HepG2 (cell line): ENCODE results near the gene KAT7. TPM values are rescaled to one million over a fixed set of nuclear protein-coding genes. Genes with fewer than 3 reads are reported as not detected.

Source experiments
- ATAC-seq: fragments of 200-7000 bp; cut with Tn5 transposase; 3 replicates; pipeline ENCODE4 v1.9.1; 2020; ENCODE audit warnings: mild to moderate bottlenecking, moderate library complexity
- BruUV-seq: library from RNA; stranded (reverse); fragments of 400-500 nt; replicated peaks from 2 replicates; lab custom pipeline; 2021; lab: Mats Ljungman, UMichigan
- CTCF ChIA-PET: fragments of 300-600 bp; formaldehyde crosslinking; extraction: SDS; loops from one replicate; lab custom pipeline; 2021; ENCODE audit warnings: low total read pairs, inconsistent platforms, low intra/inter-chr PET ratio; lab: Yijun Ruan, JAX
- POLR2A ChIA-PET: fragments of 350-600 bp; sonication (Branson Sonifier 250); formaldehyde crosslinking; loops from one replicate; lab custom pipeline; 2020; ENCODE audit warnings: antibody characterized with exemption, inconsistent platforms; lab: Yijun Ruan, JAX
- DNase-seq: peaks from one replicate; pipeline ENCODE4 v3.0.0-alpha.2; 2015; ENCODE audit warnings: low spot score
- FAIRE-seq: peaks from 3 replicates; lab custom pipeline; 2011; peaks lifted over from hg19 to GRCh38; lab: Jason Lieb, UNC
- H2AFZ ChIP-seq: one replicate; pipeline ENCODE4 v1.6.1; 2011; ENCODE audit warnings: low read length, inconsistent platforms
- H3K27ac ChIP-seq: fragments of 300-600 bp; 3 replicates; pipeline ENCODE4 v1.8.0; 2011; ENCODE audit warnings: mixed run types, mild to moderate bottlenecking, mixed read lengths, low read length, inconsistent platforms; ENCODE audit not compliant: insufficient read depth; ENCODE audit errors: extremely low read length
- H3K27me3 ChIP-seq, 2 experiments: fragments of 200-600 bp in 1 of 2; 2 replicates in 1 of 2; 3 replicates in 1 of 2; pipeline versions ENCODE4 v1.6.0 to v1.8.0; 2011; ENCODE audit warnings: low read length in 2 of 2, mild to moderate bottlenecking in 2 of 2, moderate library complexity in 2 of 2, inconsistent platforms in 1 of 2; ENCODE audit not compliant: insufficient read depth in 2 of 2, control insufficient read depth in 1 of 2
- H3K36me3 ChIP-seq, 2 experiments: fragments of 200-600 bp in 1 of 2; replicated peaks in 1 of 2; 2 replicates in 1 of 2; 3 replicates in 1 of 2; pipeline versions ENCODE4 v1.5.1 to v1.8.0; 2011; ENCODE audit warnings: low read length in 2 of 2, inconsistent platforms in 1 of 2; ENCODE audit not compliant: insufficient read depth in 2 of 2, control insufficient read depth in 1 of 2
- H3K4me1 ChIP-seq: 2 replicates; pipeline ENCODE4 v1.5.1; 2012; ENCODE audit warnings: low read length, inconsistent platforms; ENCODE audit not compliant: insufficient read depth
- H3K4me2 ChIP-seq: 2 replicates; pipeline ENCODE4 v1.6.0; 2011; ENCODE audit warnings: low read depth, low read length, inconsistent platforms
- H3K4me3 ChIP-seq, 3 experiments: fragments of 200-600 bp in 1 of 3; sonication (generic), shearing (Covaris generic) in 1 of 3; replicated peaks in 1 of 3; 2 replicates each; pipeline ENCODE4 v1.5.1; 2011 to 2016; ENCODE audit warnings: low read length in 3 of 3, inconsistent platforms in 2 of 3, low read depth in 2 of 3, mild to moderate bottlenecking in 2 of 3, control low read depth in 1 of 3, mixed read lengths in 1 of 3; ENCODE audit not compliant: insufficient read depth in 1 of 3
- H3K79me2 ChIP-seq: one replicate; pipeline ENCODE4 v1.6.1; 2011; ENCODE audit warnings: low read length, inconsistent platforms; ENCODE audit not compliant: insufficient read depth
- H3K9ac ChIP-seq: 2 replicates; pipeline ENCODE4 v1.6.0; 2011; ENCODE audit warnings: mild to moderate bottlenecking, low read depth, low read length, inconsistent platforms; ENCODE audit not compliant: insufficient read depth
- H3K9me3 ChIP-seq: 2 replicates; pipeline ENCODE4 v1.5.1; 2012; ENCODE audit warnings: mild to moderate bottlenecking, low read length
- H4K20me1 ChIP-seq: 2 replicates; pipeline ENCODE4 v1.6.0; 2011; ENCODE audit warnings: inconsistent platforms, mild to moderate bottlenecking, low read length, moderate library complexity; ENCODE audit not compliant: insufficient read depth
- ARHGAP35 ChIP-seq: sonication (generic); formaldehyde crosslinking; IDR thresholded peaks from 2 replicates; pipeline ENCODE4 v1.9.0; 2022; ENCODE audit warnings: mild to moderate bottlenecking, inconsistent platforms, moderate library complexity, missing genetic modification reagents, borderline replicate concordance
- CHCHD3 ChIP-seq: sonication (generic); formaldehyde crosslinking; IDR thresholded peaks from 2 replicates; pipeline ENCODE4 v1.8.0; 2022; ENCODE audit warnings: mild to moderate bottlenecking, missing genetic modification reagents, moderate library complexity
- EZH2 ChIP-seq: conservative IDR thresholded peaks from 2 replicates; pipeline ENCODE4 v1.6.1; 2012; ENCODE audit warnings: mild to moderate bottlenecking, low read depth, low read length, moderate library complexity
- HDAC6 ChIP-seq: fragments of 200-600 bp; sonication (generic); IDR thresholded peaks from 2 replicates; pipeline ENCODE4 v1.7.0; 2017; ENCODE audit warnings: mild to moderate bottlenecking, antibody characterized with exemption, low read length, low read depth
- IRF9 ChIP-seq: sonication (generic); formaldehyde crosslinking; IDR thresholded peaks from 2 replicates; pipeline ENCODE4 v1.8.0; 2022; ENCODE audit warnings: missing genetic modification reagents, mild to moderate bottlenecking, borderline replicate concordance
- JDP2 ChIP-seq: sonication (generic); formaldehyde crosslinking; IDR thresholded peaks from 2 replicates; pipeline ENCODE4 v1.8.1; 2022; ENCODE audit warnings: missing genetic modification reagents, borderline replicate concordance
- KMT2A ChIP-seq: sonication (generic); formaldehyde crosslinking; IDR thresholded peaks from 2 replicates; pipeline ENCODE4 v1.4.0; 2020; ENCODE audit warnings: missing genetic modification reagents
- MAFF ChIP-seq: IDR thresholded peaks from 2 replicates; pipeline ENCODE4 v1.6.1; 2011; ENCODE audit warnings: low read depth, low read length, improper control_type of control experiment
- MAFG ChIP-seq: sonication (generic); formaldehyde crosslinking; IDR thresholded peaks from 2 replicates; pipeline ENCODE4 v1.5.1; 2020; ENCODE audit warnings: mild to moderate bottlenecking, missing genetic modification reagents
- STAG1 ChIP-seq: sonication (generic); formaldehyde crosslinking; IDR thresholded peaks from 2 replicates; pipeline ENCODE4 v1.4.0; 2020; ENCODE audit warnings: missing genetic modification reagents
- TBP ChIP-seq: sonication (generic); formaldehyde crosslinking; IDR thresholded peaks from 2 replicates; pipeline ENCODE4 v1.5.0; 2020; ENCODE audit warnings: missing genetic modification reagents
- ZBTB2 ChIP-seq: sonication (generic); formaldehyde crosslinking; IDR thresholded peaks from 2 replicates; pipeline ENCODE4 v1.8.0; 2022; ENCODE audit warnings: low read depth, missing genetic modification reagents
- ZKSCAN8 ChIP-seq: IDR thresholded peaks from 2 replicates; pipeline ENCODE4 v1.6.1; 2016; ENCODE audit warnings: borderline replicate concordance, missing genetic modification reagents, missing compliant biosample characterization
- ZNF383 ChIP-seq: sonication (generic); formaldehyde crosslinking; IDR thresholded peaks from 2 replicates; pipeline ENCODE4 v1.4.0; 2020; ENCODE audit warnings: missing genetic modification reagents, mild to moderate bottlenecking, borderline replicate concordance
- ZNF577 ChIP-seq: sonication (generic); formaldehyde crosslinking; IDR thresholded peaks from 2 replicates; pipeline ENCODE4 v1.4.0; 2020; ENCODE audit warnings: mild to moderate bottlenecking, low read depth, missing genetic modification reagents, borderline replicate concordance
- ZNF687 ChIP-seq: sonication (generic); formaldehyde crosslinking; IDR thresholded peaks from 2 replicates; pipeline ENCODE4 v1.5.1; 2020; ENCODE audit warnings: mild to moderate bottlenecking, missing genetic modification reagents, moderate library complexity
- ZNF883 ChIP-seq: sonication (generic); formaldehyde crosslinking; IDR thresholded peaks from 2 replicates; pipeline ENCODE4 v1.5.1; 2020; ENCODE audit warnings: mild to moderate bottlenecking, missing genetic modification reagents; ENCODE audit errors: not compliant biosample characterization
- WGBS: methylation state at CpG from one replicate; pipeline ENCODE4 v1.1.6; 2017; ENCODE audit warnings: low lambda C conversion rate; 5-methylcytosine and 5-hydroxymethylcytosine counted together
- in situ Hi-C: cut with HindIII; loops from 2 replicates; pipeline ENCODE4 v1.10.0; 2017; ENCODE audit warnings: low pct_unique_long_range_greater_than_20kb; ENCODE audit not compliant: extremely low pct_ligation_motif_present
- intact Hi-C: fragments of 100-400 bp; cut with micrococcal nuclease; formaldehyde crosslinking; loops from one replicate; pipeline ENCODE4 v1.10.0; 2022; ENCODE audit not compliant: unreplicated experiment
- polyA plus RNA-seq, 8 experiments: library from polyadenylated mRNA; depleted of rRNA in 3 of 8; stranded (reverse) in 7 of 8; unstranded in 1 of 8; fragments of >200 nt; fragmentation: Illumina TruSeq in 4 of 8; extraction: Trizol in 4 of 8; gene quantifications; 2 replicates each; pipeline versions ENCODE4 v1.2.1 to v1.2.3, GENCODE V29; 2011 to 2016; ENCODE audit warnings: low read depth in 4 of 8, missing spikeins in 1 of 8, mixed read lengths in 1 of 8; ENCODE audit not compliant: insufficient read depth in 1 of 8
- total RNA-seq, 5 experiments: library from RNA; depleted of rRNA; stranded (reverse); fragments of >200 nt; fragmentation: Illumina TruSeq; extraction: Trizol; gene quantifications; 2 replicates each; pipeline ENCODE4 v1.2.3, GENCODE V29; 2016; ENCODE audit warnings: low read depth in 1 of 5

The KAT7 gene
- total and polyA plus RNA-seq, 2 of the 13 experiments (the other 11 are each of a cell fraction or from before 2014, with no cell fraction given) = 21.2 to 39.2 TPM

- TF ChIP-seq ZNF577 (CRISPR knock-in tag) (no peak), ZNF383 (CRISPR knock-in tag) (no peak), MAFF (no peak), ZBTB2 (CRISPR knock-in tag) (no peak), IRF9 (CRISPR knock-in tag) (no peak)
- TF ChIP-seq, all 625 proteins: peak for 1
Observed at GRCh38 chr17:49760296-49760695, 28.2 kb upstream of the KAT7 start (continued).

GRCh38 chr17:49760932-49761558 lies 27.4 kb upstream of the KAT7 start:
- WGBS = 89% methylated on average over 6 of the region's 6 CpGs
- FAIRE-seq = no peak

More at GRCh38 chr17:49760932-49761558, 27.4 kb upstream of the KAT7 start:
- ChIA-PET POLR2A (interaction anchor here (4.9 kb wide), 1 partner anchor 12 kb away, joined by 83 read pairs; no protein-coding TSS in a partner anchor), CTCF (no interaction called here)
- no peaks in the 10 kb centered on the region for H3K27me3 ChIP-seq
- no peak overlapping the region for H3K27ac ChIP-seq
- no peak for ATAC-seq
- no peak overlapping the region for H2AFZ ChIP-seq
- no peaks in the 10 kb centered on the region for H3K9me3 ChIP-seq
- H3K9ac ChIP-seq = no peak overlapping the region
- no peak for DNase-seq
- peaks cover 14% of the 10 kb centered on the region for H3K79me2 ChIP-seq
- intact Hi-C loops = no loop called here
- H3K4me1 ChIP-seq = peaks cover 24% of the 10 kb centered on the region
- in situ Hi-C loops = no loop called here
- no peak overlapping the region for H3K4me2 ChIP-seq
- no TSS peak for BruUV-seq
- no peaks in the 10 kb centered on the region for H4K20me1 ChIP-seq
- no peak overlapping the region for H3K4me3 ChIP-seq
- H3K36me3 ChIP-seq = peaks cover 3% of the 10 kb centered on the region in 2 experiments; a peak in 1 of 5 replicates
- TF ChIP-seq HDAC6 (no peak), STAG1 (CRISPR knock-in tag) (no peak), ZNF687 (CRISPR knock-in tag) (no peak), ZNF883 (CRISPR knock-in tag) (no peak), ARHGAP35 (CRISPR knock-in tag) (no peak), TBP (CRISPR knock-in tag) (no peak), EZH2 (no peak), CHCHD3 (CRISPR knock-in tag) (no peak), JDP2 (no peak), MAFG (CRISPR knock-in tag) (no peak), ZKSCAN8 (CRISPR knock-in tag) (no peak), KMT2A (CRISPR knock-in tag) (no peak)
